Hematopoietic multipotent progenitor cell treated with erythropoietin and hydrocortisone succinate and interleukin-3 and kit ligand, for 17 days (in vitro differentiated cells): ENCODE measurements around the gene FBXO8.
A peak's percentile ranks its signal among the peaks of the same experiment; 100 is the strongest.
"Not testable (repeated sequence)": the region's sequence is repeated elsewhere in the genome, so short reads cannot be mapped to it uniquely, and the experiment has no call there.

Experiments used
- DNase-seq: peaks from one replicate; pipeline ENCODE4 v3.0.0-alpha.2; 2015; ENCODE audit warnings: low spot score

FBXO8 gene

DNA sequence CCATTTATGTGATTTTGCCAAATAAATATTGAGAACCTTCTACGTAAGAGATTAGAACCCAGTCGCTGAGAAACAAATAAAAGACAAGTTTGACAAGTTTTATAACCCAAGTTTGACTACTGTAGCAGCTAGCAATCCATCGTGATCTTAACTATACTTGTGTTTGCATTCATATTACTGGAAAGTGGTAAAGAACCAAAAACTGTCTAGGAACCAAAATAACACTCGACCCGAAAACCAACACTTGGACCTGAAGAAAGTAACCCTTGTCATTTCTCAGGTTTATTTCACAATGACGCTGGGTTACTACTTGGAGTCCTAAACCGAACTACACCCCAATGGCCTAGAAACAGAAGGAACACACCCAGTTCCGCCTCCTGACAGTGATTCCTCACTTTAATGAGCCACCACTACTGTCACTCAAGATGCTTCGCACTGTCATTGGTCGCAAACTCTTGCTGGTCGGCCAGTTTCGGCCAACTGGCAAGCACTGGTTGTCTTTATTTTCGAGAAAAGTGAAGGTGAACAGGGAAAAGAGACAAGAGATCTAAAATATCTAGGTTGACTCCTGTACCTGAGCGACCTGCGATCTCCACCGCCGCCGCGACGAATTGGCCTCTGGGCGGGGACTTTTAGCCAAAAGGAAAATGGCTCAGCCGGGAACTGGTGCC lies 496 bp downstream of the FBXO8 start:
- DNase-seq: peak; percentile 93

DNA sequence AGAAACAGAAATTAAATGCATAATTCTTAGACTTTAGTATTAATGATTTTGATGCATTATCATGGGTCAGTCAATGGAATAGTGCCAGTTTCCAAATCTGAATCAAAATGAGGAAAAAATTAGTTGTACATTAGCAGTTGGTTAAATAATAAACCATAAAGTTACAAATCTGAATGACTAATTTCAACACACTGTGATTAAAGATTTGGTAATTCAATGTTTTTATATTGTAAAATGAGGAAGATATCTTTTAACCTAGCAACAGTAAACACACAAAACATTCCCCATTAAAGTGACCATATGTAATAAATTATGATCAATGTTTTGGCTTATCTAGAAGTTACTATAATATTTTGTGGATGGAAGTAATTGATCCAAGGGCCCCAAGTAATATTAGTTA lies 1.6 kb downstream of the FBXO8 start:
- DNase-seq: no peak

DNA sequence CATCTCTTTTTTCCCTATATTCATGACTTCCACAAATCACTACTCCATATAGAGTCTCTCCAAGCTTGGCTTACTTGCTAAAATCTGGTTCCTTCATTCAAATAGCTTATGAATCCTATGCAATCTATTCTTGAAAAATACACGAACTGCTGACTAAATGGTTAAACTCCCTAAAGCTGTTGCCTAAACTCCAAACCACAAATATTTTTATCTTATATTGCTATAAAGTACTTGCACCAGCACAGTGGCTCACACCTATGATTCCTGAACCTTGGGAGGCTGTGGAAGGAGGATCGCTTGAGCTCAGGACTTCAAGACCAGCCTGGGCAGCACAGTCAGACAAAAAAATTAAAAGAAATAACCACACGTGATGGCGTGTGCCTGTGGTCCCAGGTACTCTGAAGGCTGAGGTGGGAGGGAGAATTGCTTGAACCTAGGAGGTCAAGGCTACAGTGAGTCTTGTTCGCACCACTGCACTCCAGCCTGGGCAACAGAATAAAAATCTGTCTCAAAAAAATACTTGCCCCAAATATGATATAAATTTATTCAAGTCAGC lies 2.2 kb downstream of the FBXO8 start:
- no peak for DNase-seq

DNA sequence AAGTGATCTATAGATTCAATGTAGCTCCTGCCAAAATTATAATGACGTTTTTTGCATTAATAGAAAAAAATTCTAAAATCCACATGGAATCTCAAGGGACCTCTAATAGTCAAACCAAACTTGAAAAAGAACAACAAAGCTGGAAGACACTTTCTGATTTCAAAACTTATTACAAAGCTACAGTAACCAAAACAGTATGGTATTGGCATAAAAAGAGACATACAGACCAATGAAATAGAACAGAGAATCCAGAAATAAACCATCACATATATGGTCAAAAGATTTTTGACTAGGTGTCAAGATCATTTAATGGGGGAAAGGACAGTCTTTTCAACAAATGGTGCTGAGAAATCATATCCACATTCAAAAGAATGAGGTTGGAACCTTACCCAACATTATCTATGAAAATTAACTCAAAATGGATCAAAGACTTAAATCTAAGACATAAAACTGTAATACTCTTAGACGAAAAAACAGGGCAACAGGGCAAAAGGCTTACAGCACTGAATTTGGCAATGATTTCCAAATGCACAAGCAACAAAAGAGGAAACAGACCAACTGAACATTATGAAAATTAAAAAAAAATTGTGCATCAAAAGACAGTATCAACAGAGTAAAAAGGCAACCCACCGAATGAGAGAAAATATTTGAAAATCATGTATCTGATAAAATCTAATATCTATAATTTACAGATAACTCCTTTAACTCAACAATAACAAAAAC lies 3.9 kb downstream of the FBXO8 start:
- DNase-seq: no peak

DNA sequence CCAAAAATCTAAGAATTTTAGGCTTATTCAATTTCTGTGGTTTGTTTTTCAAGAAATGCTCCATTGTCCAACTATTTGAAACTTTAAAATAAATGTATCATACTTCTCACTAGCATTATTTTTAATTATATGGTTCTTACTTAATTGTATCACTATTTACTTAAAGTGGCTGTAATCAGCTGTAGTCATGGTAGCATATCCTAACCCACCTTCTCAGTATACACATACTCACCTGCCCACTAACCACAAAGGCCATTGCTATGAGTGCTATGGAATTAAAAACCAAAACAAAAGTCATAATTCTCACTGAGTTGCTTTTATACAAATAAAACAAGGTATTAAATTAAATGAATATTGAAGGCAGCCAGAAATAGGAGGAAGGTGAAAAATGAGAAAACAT lies 5.0 kb downstream of the FBXO8 start:
- no peak for DNase-seq

DNA sequence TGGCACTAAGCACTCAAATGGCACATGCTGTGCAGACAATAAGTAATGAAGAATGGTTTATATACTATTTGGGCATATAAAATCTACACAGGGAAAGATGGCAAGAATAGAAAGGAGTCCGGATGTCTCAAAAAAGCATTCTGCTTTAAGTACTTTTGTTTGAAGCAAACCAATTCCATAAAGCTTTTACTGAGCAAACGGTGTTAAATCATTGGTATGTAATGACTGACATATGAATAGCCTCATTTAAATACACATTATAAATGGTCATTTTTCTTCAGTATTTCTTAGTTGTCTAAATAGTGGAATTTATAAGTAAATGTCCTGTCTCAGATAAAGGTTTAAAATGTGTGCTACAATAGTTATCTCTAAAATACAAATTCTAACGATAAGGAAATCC lies 6.0 kb downstream of the FBXO8 start:
- DNase-seq: no peak

DNA sequence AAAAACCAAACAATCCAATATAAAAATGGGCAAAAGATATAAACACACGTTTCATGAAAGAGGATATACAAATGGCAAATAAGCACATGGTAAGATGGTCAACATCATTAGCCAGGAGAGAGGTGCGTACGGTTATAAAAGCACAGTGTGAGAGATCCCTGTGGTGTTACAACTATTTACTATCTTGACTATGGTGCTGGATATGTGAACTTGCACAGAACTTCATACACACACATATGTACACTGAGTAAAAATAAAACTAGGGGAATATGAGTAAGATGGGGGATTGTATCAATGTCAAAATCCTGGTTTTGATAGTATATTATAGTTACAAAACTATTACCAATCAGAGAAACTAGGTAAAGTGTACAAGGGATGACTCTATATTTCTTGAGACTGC lies 8.4 kb downstream of the FBXO8 start:
- DNase-seq: no peak

DNA sequence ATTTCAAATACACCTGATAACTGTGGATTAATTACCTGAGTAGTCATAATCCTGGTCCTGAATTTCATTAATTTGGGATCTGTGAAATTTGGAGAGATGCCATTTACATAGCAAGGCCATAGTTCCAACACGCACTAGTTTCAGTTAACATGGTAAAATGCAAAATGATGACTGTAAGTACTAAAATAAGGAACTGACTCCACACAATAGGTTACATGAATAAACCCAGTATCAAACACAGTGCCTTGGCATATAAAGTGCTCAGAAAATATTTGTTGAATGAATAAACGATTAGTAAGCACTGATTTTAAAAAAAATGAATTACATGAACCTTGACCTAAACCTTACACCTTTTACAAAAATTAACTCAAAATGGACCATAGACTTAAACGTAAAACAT lies 9.0 kb downstream of the FBXO8 start:
- DNase-seq: no peak

DNA sequence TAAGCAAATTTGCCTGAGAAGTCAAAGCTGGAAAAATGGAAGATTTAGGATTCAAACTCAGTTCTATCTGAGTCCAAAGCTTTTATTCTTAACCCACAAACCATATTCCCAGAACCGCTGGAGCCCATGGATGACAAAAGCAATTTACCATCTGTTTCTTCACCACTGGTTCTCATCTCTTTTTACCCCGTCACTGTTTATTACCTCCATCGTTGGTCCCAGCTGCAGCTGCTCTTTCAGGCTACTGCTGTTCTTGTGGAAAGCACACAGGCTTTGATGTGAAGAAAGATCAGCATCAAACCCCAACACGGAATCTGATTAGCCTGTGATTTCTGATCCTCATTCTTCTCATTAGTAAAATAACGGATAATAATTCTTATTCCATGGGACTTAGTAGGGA lies 9.5 kb downstream of the FBXO8 start:
- no peak for DNase-seq

DNA sequence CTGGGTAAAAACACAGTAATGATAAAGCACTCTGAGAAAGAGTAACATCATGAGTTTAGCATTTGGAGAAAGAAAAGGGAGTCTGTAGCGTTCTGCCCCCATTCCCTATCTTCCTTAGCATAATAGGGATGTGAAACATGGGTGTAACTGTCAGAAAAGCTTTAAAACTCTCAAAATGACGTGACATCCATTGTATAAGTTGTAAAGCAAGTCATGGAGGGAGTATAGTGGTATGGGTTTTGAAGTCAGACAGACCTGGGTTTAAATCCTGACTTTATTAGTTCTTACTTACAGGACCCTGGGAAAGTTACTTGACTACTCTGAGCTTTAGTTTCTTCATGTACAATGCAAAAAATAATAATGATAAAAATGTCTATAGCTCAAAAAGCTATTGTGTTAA lies 17.1 kb downstream of the FBXO8 start:
- DNase-seq: no peak

DNA sequence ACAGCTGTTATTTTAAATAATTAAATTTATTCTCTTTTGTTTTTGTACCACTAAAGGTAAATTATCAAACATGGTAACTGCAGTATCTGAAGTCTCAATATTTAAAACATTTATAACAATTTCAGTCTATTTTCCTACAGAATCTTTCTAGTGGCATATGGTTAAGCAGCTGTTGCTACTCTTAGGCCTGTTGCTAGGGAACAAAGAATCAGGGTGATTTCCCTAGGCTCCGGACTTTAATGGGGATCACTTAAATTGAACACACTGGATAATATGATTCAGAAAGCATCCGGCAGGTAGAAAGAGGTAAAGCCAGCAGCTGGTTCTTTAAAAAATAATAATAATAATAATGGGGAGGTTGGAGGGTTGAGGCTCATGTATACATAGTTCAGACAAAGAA lies 17.6 kb downstream of the FBXO8 start:
- DNase-seq: no peak

DNA sequence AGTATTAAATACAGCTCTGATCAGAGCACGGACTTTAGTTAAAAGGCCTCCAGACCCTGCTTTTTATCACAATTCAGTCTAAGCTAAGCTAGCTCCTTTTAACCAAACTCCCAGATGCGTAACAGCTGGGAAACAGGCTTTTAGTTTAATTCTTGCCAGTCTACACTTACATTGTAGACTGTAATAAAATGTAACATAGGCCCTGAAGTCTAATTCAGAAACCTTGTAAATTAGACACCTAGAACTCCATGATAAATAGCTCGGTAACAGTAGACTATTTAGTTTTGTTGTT lies 20.1 kb downstream of the FBXO8 start:
- DNase-seq: no peak

DNA sequence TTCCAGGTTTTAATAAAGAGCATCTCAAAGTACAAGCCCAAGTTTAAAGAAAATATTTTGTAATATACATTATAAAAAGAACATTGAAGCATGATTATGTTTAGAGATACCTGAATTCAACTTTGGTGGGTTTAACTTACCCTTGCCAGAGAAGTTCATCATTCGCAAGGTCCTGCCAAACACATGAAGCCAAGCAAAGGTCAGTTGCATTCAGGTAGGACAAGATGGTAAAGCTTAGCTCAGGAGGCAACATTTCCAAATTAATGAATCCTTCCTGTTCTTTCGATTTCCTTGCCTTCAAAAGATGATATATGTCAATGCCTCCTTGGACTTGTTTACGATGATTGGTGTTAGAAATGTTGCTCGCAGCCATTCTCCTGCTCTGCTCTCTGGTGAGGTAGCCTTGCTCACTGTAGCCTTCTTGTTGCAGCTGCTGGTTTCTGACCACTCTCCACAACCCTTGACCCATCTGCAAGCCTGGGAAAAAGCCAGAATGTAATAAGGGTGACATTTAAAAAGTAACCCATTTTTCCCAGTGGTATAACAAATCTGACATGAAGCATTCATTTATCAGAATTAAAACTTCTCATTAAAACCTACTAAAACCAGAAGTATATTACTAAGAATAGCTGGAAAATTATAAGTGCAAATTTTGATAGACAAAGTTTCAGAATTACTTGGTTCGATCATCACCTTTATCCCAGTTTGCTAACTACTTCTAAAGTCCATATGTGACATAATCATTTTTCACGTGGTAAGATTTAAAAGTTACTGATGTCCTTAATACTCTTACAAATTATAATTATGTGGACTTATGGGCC lies 20.6 kb downstream of the FBXO8 start:
- no peak for DNase-seq

DNA sequence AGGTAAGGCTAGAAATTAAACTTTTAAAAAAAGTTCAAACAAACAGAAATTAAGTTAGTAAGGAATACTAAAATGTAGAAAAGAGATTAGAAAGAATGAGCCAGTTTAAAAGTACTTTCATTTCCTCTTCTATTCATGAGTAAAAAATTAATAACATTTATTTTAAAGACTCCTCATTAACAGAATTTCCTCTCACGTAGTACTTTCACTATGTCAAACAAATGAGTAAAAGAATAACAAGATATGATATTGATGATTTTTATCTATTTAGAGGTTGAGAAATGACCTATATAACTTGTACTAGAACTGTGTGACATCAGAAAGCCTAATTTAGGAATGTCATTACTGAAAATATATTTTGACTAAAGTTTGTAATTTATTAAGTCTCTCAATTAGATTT lies 22.0 kb downstream of the FBXO8 start:
- not testable (repeated sequence) for DNase-seq

DNA sequence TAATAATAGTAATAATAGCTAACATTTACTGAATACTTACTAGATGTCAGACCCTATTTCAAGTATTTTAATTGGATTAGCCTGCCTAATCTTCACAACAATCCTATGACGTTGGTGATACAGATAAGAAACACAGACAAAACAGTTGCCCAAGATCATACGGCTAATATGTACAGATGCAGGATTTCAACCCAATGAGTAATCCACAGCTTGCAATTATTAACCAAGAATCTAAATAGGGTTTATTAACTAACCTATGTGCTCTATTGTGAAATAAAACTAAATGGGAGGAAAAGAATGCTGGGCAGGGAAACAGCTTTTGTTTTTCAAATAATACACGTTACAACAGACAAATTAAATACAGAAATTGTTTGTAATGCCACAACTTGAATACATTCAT lies 23.4 kb downstream of the FBXO8 start:
- no peak for DNase-seq

DNA sequence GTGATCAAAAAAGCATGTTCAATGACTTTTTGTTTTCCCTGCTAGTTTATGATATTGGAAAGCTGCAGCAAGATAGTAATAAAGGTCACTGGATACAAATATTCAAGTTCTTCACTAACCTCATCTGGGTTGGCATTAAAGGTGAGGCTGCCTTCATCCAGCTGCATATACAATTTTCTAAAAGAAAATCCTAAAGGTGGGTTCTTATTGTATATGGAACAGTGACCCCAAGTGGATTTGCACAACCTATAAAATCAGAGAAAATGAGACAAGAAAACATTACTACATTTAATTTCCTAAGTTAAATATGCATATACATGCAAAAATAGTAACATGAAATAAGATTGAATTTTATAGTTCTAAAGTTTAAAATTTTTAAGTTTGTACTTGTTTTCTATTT lies 23.9 kb downstream of the FBXO8 start:
- no peak for DNase-seq

DNA sequence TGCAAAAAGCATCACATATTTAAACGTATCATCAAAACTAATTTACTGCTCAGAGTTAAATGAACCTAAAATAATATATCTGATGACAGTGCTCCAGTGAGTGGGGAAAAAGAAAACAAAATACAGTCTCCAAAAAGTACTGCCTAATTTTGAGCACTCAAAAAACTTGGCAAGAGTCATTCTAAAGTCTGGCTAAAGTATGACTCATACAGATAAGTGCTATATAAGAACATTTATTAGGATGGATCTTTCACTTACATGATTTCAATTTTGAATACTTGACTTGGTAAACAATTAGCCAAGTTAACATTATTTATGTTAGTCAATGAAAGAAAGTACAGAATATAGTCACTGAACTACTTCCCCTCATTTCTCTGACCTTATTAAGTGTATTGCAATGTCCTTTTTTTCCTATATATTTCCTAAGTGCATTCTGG lies 27.2 kb downstream of the FBXO8 start:
- peak; percentile 55 for DNase-seq

DNA sequence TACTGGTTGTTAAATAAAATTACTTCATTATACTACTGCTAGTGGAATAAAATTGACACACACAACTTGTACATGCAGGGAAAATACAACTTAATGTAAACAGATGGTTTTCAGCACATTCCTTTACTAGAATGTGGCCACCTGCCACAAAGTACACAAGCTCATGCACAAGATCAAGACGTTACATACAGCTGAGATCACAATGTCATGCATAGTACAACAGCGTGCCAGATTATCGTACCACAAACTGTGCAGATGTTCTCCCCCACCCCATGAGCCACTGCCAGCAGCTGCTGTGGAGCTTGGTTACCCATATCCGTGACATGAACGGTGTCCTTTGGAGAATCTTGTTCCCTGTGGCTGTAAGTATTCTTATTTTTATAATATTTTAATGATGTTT lies 27.7 kb downstream of the FBXO8 start:
- DNase-seq: peak; percentile 49

DNA sequence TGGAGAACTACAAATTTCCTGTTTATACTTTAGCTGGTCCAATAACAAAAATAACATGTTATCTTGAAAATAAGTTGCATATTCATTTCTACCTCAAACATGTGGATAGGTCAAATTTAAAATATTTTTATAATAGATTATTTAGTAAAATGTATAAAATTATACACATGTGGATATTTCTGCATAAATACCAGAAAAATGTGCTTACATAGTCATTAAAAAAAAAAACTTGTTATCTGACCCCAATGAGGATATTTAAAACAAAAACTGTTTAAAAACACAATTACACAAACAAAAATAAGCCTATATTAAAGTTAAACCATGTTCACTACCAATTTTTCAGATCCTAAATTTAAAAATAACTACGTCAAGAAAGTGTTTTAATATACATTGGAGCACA lies 28.1 kb downstream of the FBXO8 start:
- no peak for DNase-seq

DNA sequence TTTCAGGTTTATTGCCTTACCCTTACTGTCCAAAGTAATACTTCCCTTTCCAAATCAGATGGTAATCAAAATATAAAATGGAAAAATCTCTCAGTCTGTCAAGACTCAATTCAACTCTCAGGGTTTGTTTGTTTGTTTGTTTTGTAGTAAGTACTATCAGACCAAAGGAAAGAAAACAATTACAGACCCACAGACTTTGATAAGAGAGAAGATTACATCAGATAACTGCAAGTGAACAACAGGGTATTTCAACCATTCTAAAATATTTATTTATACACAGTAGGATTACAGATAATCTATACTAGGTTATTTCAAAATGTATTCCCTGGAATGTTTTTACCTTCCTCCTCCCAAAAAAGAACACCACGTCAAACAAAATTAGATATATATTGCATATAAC lies 28.9 kb downstream of the FBXO8 start:
- no peak for DNase-seq

DNA sequence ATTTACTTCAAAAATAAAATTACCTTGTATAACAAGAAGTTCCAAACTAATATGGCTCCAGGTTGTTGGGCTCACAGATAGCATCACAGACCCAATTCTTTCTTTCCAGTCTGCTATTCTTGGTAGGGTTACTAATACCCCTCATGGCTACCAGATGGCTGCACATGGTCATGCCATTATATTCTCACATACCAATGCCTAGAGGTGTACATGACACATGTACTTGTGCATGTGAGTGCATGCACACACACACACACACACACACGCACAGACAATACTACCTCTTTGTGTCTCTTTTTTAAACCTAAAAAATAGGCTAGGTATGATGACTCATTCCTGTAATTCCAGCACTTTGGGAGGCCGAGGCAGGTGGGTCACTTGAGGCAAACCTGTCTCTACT lies 31.1 kb downstream of the FBXO8 start:
- DNase-seq: no peak

DNA sequence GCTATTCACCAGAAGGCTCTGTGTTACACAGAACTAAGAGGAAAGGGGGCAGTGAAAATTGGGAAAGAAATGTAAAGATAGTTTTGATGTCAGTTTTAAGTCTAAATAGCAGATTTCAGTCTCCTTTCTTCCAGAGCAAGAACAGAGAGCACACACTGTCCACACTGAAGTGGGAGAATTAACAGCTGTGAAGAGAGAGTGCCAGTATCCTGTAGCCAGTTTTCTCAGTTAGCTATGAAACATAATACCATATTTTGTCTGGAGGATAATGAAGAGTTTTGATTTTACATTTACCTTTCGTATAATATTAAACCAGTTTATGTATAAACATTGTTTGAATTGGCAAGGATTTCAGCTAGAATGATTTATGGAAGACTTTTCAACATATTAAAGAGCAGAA lies 35.1 kb downstream of the FBXO8 start:
- DNase-seq: no peak

DNA sequence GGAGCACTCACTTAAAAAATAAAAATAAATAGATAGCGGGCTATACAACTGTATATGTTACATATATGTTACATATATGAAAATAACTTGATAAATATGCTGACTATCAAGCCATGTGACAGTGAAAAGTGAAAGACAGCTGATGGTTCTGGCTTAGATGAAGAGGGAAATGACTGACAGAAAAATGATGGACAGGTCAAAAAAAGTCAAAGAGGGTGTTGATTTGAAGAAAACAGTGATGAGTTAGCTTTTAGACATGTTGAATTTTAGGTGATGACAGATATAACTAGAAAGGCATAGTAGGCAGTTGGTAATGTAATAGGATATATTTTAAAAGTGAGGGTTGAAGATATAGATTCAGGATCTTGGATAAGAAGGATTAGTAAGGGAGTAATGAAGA lies 37.8 kb downstream of the FBXO8 start:
- no peak for DNase-seq
